Common myeloid progenitor, CD34-positive (primary cell): ENCODE data around the gene TMEM89. TPM values are rescaled to one million over a fixed set of nuclear protein-coding genes. Genes with fewer than 3 reads are reported as not detected.

Experiments used
- CTCF ChIA-PET: fragments of 350-600 bp; sonication (Branson Sonifier 250); formaldehyde crosslinking; loops from one replicate; lab custom pipeline; 2021; ENCODE audit warnings: antibody characterized with exemption; lab: Charles Lee
- POLR2A ChIA-PET: fragments of 350-600 bp; sonication (Branson Sonifier 250); formaldehyde crosslinking; loops from one replicate; lab custom pipeline; 2021; ENCODE audit warnings: antibody characterized with exemption; lab: Charles Lee
- DNase-seq, 3 donors: peaks; one replicate each; pipeline versions ENCODE4 v3.0.0 to v3.0.0-alpha.2; 2013
- H3K27ac ChIP-seq, 2 experiments: 1 replicate in 1 of 2; 2 replicates in 1 of 2; pipeline ENCODE4 v1.7.0; 2013; ENCODE audit warnings: inconsistent platforms in 2 of 2, low read length in 2 of 2, mild to moderate bottlenecking in 2 of 2, low read depth in 1 of 2, moderate library complexity in 1 of 2; ENCODE audit not compliant: severe bottlenecking in 2 of 2, insufficient read depth in 1 of 2, poor library complexity in 1 of 2
- H3K27me3 ChIP-seq, 5 experiments: replicated peaks in 2 of 5; 1 replicate in 3 of 5; 2 replicates in 2 of 5; pipeline versions ENCODE4 v1.6.1 to v1.7.0; 2013; ENCODE audit warnings: low read length in 4 of 5, mild to moderate bottlenecking in 2 of 5, moderate library complexity in 2 of 5, inconsistent platforms in 1 of 5; ENCODE audit not compliant: insufficient read depth in 5 of 5, control insufficient read depth in 4 of 5
- H3K36me3 ChIP-seq, 4 experiments: 1 replicate in 2 of 4; 2 replicates in 2 of 4; pipeline versions ENCODE4 v1.6.1 to v1.7.0; 2013; ENCODE audit warnings: low read length in 3 of 4, control low read depth in 1 of 4, mild to moderate bottlenecking in 1 of 4; ENCODE audit not compliant: control insufficient read depth in 4 of 4, insufficient read depth in 4 of 4
- H3K4me1 ChIP-seq, 4 experiments: 1 replicate in 3 of 4; 2 replicates in 1 of 4; pipeline versions ENCODE4 v1.6.1 to v1.7.1; 2013; ENCODE audit warnings: low read length in 3 of 4, mild to moderate bottlenecking in 3 of 4, control low read depth in 1 of 4, inconsistent platforms in 1 of 4, moderate library complexity in 1 of 4; ENCODE audit not compliant: control insufficient read depth in 4 of 4, insufficient read depth in 4 of 4; ENCODE audit errors: control extremely low read depth in 1 of 4
- H3K4me3 ChIP-seq, 7 experiments: 1 replicate in 4 of 7; 2 replicates in 3 of 7; pipeline versions ENCODE4 v1.5.1 to v1.7.0; 2013; ENCODE audit warnings: mild to moderate bottlenecking in 7 of 7, low read length in 6 of 7, moderate library complexity in 6 of 7, inconsistent platforms in 2 of 7, low read depth in 2 of 7, control low read depth in 1 of 7; ENCODE audit not compliant: insufficient read depth in 4 of 7, control insufficient read depth in 1 of 7; ENCODE audit errors: extremely low read depth in 1 of 7
- H3K9me3 ChIP-seq, 5 experiments: 1 replicate in 4 of 5; 2 replicates in 1 of 5; pipeline versions ENCODE4 v1.6.1 to v1.7.1; 2013; ENCODE audit warnings: low read length in 4 of 5, mild to moderate bottlenecking in 2 of 5, inconsistent platforms in 1 of 5, low read depth in 1 of 5, moderate library complexity in 1 of 5; ENCODE audit not compliant: control insufficient read depth in 4 of 5, insufficient read depth in 2 of 5; ENCODE audit errors: control extremely low read depth in 1 of 5
- WGBS: methylation state at CpG from one replicate; pipeline ENCODE4 v1.1.5; 2013; ENCODE audit not compliant: insufficient coverage; 5-methylcytosine and 5-hydroxymethylcytosine counted together
- polyA plus RNA-seq: library from polyadenylated mRNA; unstranded; fragments of 120-200 nt; gene quantifications from one replicate; pipeline ENCODE4 v1.2.1, GENCODE V29; 2013

Gene TMEM89, protein sequence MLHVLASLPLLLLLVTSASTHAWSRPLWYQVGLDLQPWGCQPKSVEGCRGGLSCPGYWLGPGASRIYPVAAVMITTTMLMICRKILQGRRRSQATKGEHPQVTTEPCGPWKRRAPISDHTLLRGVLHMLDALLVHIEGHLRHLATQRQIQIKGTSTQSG
- polyA plus RNA-seq: not detected

DNA sequence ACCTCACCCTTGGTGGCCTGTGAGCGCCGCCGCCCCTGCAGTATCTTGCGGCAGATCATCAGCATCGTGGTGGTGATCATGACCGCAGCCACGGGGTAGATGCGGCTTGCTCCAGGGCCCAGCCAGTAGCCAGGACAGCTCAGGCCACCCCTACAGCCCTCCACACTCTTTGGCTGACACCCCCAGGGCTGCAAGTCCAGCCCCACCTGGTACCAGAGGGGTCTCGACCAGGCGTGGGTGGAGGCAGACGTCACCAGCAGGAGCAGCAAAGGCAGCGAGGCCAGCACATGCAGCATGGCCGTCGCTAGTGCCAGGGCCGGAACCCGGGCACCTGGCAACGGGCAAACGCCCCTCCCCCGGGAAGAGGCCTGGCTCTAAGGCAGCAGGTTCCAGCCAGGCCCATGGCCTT lies at the start of gene TMEM89:
TSS of gene TMEM89 (minus strand) at position 309 of the 409 bp plus-strand sequence. CDS start at position 296, 13 bp downstream.
- no peak within 1 kb of the TSS for H3K4me3 ChIP-seq
- H3K27me3 ChIP-seq: no peaks in the 10 kb centered on the region
- peaks cover 0 to 13% (median 3%) of the 10 kb centered on the region in 4 experiments for H3K36me3 ChIP-seq
- CTCF ChIA-PET: interaction anchor here (0.7 to 1.7 kb wide), 4 partner anchors 11 to 180 kb away, joined by 3 to 4 read pairs (median 3); partner anchors contain the start of gene SLC26A6
- H3K9me3 ChIP-seq: peaks cover 5 to 18% (median 14%) of the 10 kb centered on the region in 5 experiments
- WGBS: 99% methylated on average over 19 of the region's 19 CpGs
- DNase-seq: no peak
- POLR2A ChIA-PET: no interaction called here
- no peak within 1 kb of the TSS for H3K27ac ChIP-seq
- peaks cover 0 to 3% (median 0%) of the 10 kb centered on the region in 4 experiments for H3K4me1 ChIP-seq

DNA sequence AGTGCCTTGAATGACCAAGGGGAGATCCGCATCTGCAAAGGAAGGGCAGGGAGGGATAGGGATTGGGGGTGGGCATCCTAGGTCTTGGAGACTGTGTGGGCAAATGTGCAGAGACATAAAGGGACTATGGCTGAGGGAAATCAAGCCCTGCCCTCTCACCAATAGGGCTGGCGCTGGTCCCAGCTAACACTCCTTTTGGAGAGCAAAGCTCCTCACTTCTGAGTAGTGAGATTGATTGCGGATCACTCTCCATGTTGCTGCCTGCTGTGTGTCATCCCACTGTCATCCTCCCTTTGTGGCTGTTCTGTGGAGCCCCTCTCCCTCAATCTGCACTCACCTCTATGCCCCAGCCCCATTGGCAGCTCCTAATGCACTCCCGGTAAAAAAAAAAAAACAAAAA lies 43.4 kb upstream of the TMEM89 start:
- 100% methylated on average over 2 of the region's 4 CpGs for WGBS
- peaks cover 0 to 31% (median 30%) of the 10 kb centered on the region in 4 experiments for H3K4me1 ChIP-seq
- no peak for DNase-seq
- no peak overlapping the region for H3K27ac ChIP-seq
- ChIA-PET POLR2A (no interaction called here), CTCF (interaction anchor here (1.4 to 4.6 kb wide), 3 partner anchors 10 to 21 kb away, joined by 3 to 25 read pairs (median 4); no protein-coding TSS in a partner anchor)
- H3K9me3 ChIP-seq: no peaks in the 10 kb centered on the region
- H3K27me3 ChIP-seq: peaks cover 2 to 35% (median 10%) of the 10 kb centered on the region in 5 experiments
- H3K4me3 ChIP-seq: no peak overlapping the region
- H3K36me3 ChIP-seq: no peaks in the 10 kb centered on the region

DNA sequence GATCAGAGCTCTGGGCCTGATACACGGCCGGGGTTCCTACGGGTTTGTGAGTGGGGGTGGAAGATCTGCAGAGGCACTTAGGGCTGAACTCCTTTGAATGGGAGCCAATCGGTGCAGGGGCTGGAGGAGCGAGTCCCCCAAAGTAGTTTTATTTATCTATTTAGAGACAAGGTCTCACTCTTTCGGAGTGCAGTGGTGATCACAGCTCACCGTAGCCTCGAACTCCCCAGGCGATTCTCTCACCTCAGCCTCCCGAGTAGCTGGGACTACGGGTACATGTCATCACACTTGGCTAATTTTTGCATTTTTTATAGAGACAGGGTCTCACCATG lies 42.7 kb upstream of the TMEM89 start:
- Histone ChIP-seq H3K4me1 (peaks cover 0 to 31% (median 30%) of the 10 kb centered on the region in 4 experiments), H3K9me3 (peaks cover 0 to 4% (median 0%) of the 10 kb centered on the region in 5 experiments), H3K27me3 (peaks cover 2 to 39% (median 10%) of the 10 kb centered on the region in 5 experiments), H3K4me3 (no peak overlapping the region), H3K27ac (no peak overlapping the region), H3K36me3 (no peaks in the 10 kb centered on the region)
- ChIA-PET POLR2A (interaction anchor here (1.2 kb wide), 1 partner anchor 10 kb away, joined by 3 read pairs; no protein-coding TSS in a partner anchor), CTCF (interaction anchor here (1.0 to 4.6 kb wide), 4 partner anchors 10 to 41 kb away, joined by 3 to 25 read pairs (median 4); no protein-coding TSS in a partner anchor)
- 100% methylated on average over 7 of the region's 11 CpGs for WGBS
- no peak for DNase-seq

DNA sequence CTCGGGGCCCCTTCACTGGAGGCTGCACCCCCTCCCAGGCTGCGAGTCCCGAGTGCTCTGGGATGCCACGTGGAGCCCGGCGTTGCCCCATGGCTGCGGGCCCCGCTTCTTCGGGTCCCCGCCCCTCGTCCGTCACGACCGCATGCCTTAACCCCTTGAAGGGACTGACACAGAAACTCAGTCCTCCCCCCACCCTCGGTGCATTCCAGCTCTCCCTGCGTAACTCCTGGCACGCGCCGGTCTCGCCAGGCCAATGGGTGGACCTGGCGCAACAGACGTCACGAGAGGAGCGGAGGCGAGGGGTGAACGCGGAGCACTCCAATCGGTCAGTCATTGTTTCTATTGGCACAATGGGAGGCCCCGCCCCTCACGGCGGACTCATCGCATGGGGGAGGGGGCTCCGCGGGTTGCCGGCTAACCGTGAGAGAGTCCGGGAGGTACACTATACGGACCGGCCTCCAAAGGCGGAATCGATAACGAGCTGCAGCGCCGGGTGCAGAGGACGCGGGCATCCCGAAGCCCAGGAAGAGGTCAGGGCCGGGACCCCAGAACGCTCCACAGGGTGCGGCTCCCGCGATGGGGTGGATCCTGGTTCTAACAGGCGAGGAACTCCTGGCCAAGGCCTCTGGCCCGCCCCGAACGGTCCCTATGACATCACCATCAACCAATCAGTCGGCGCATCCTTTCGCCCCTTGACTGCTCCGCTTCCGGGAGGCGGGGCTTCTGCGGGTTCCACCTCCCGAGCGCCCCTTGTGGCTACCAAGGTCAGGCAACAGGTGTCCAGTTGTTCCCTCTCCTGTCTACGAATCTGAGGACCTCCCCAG lies 42.1 kb upstream of the TMEM89 start:
- POLR2A ChIA-PET: interaction anchor here (1.2 kb wide), 1 partner anchor 11 kb away, joined by 3 read pairs; no protein-coding TSS in a partner anchor
- WGBS: 1% methylated on average over 55 of the region's 66 CpGs
- Histone ChIP-seq H3K27me3 (peaks cover 2 to 43% (median 10%) of the 10 kb centered on the region in 5 experiments), H3K4me3 (peak overlapping the region; percentile 24 to 81 (median 68)), H3K36me3 (no peaks in the 10 kb centered on the region), H3K4me1 (peaks cover 0 to 31% (median 30%) of the 10 kb centered on the region in 4 experiments), H3K9me3 (peaks cover 0 to 4% (median 0%) of the 10 kb centered on the region in 5 experiments), H3K27ac (peak overlapping the region in 1 of 2 experiments; percentile 64)
- DNase-seq: peak; percentile 95 to 96 (median 96)
- CTCF ChIA-PET: interaction anchor here (1.0 to 4.6 kb wide), 4 partner anchors 11 to 40 kb away, joined by 3 to 25 read pairs (median 4); no protein-coding TSS in a partner anchor

DNA sequence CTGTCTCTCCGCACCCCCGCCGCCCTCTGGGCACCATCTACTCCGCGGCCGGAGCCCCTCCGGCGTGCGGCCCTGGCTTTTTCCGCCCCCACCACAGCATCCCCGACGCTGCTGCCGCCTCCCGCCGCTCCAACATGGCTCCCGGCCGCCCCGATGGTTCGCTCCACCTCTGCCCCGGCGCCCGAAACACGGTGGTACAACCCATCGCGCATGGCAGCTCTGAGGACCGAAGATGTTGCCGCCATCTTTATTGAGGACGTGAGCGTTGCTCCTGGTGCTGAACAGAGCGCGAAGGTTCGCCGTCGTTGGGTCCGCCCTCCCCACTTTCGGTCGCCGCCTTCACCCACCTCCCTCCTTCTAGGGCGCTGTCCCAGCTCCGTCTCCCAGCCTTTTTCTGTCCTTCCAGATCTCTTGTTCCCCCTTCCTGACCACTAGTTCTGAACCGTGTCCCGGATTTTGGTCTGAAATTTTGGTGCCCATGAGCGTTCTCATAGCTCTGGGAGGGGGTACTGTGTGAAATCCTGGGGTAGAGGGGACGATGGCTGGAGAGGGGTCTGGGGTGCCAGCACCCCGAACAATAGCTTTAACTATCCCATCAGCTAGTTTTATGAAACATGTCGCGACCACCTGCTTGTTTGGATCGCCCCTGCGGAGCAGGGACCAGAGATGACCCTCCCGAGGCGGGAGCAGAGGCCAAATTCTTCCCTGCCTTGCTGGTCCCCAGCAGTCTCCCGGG lies 41.4 kb upstream of the TMEM89 start, which contains the start of gene CELSR3:
TSS of gene CELSR3 (minus strand) at position 134 of the 736 bp plus-strand sequence. CDS start 252 bp downstream, outside the sequence.
- peak; percentile 77 to 82 (median 78) for DNase-seq
- Histone ChIP-seq H3K27ac (peak within 1 kb of the TSS in 1 of 2 experiments; percentile 64), H3K4me3 (peak within 1 kb of the TSS; percentile 24 to 81 (median 68)), H3K9me3 (peaks cover 0 to 4% (median 0%) of the 10 kb centered on the region in 5 experiments), H3K4me1 (peaks cover 0 to 31% (median 30%) of the 10 kb centered on the region in 4 experiments), H3K36me3 (no peaks in the 10 kb centered on the region), H3K27me3 (peaks cover 2 to 47% (median 11%) of the 10 kb centered on the region in 5 experiments)
- ChIA-PET POLR2A (interaction anchor here (1.2 to 1.8 kb wide), 2 partner anchors 12 to 16 kb away, joined by 3 to 4 read pairs; no protein-coding TSS in a partner anchor), CTCF (interaction anchor here (1.2 to 4.6 kb wide), 4 partner anchors 12 to 23 kb away, joined by 3 to 25 read pairs (median 4); partner anchors contain the start of gene NCKIPSD)
- WGBS: 3% methylated on average over 28 of the region's 52 CpGs

DNA sequence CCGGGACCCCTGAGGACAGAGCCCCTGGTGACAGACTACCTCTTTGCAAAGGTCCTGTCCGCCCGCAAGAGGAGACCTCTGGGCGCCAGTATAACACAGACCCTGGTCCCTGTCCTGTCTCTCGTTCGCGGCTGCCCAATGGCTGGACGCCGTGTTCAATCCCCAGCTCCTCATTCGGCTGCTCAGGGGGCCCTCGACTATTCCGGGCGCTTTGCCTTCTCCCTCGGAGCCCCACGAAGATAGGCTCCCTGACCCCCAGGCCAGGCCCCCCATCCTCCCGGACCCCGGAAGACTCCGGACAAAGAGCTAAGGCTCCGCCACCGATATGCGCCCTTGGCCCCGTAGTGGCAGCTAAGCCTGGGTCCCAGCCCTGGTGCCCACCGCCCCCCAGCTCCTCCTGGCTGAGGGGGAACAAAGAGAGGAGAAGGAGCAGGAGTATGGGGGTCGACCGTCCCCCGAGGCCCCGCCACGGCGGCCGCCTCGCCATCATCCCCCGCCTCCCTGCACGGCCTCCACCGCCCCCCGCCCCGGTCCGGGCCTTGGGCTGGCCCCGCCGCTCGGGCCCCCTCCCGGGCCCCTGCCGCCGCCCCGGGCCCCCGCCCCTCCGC lies 40.7 kb upstream of the TMEM89 start:
- no peak for DNase-seq
- CTCF ChIA-PET: interaction anchor here (1.2 to 4.6 kb wide), 3 partner anchors 12 to 24 kb away, joined by 3 to 25 read pairs (median 4); partner anchors contain the start of gene NCKIPSD
- Histone ChIP-seq H3K27me3 (peaks cover 2 to 51% (median 11%) of the 10 kb centered on the region in 5 experiments), H3K4me1 (peaks cover 0 to 31% (median 30%) of the 10 kb centered on the region in 4 experiments), H3K27ac (no peak overlapping the region), H3K9me3 (peaks cover 0 to 4% (median 0%) of the 10 kb centered on the region in 5 experiments), H3K4me3 (peak overlapping the region in 4 of 7 experiments; percentile 60 to 77 (median 72)), H3K36me3 (no peaks in the 10 kb centered on the region)
- POLR2A ChIA-PET: interaction anchor here (0.9 to 1.8 kb wide), 2 partner anchors 16 to 55 kb away, joined by 3 to 4 read pairs; partner anchors contain the start of gene IP6K2
- WGBS: 6% methylated on average over 23 of the region's 46 CpGs
